ENCODE measurements around the gene TNFRSF18.

The TNFRSF18 gene

GRCh38 chr1:1199961-1200875, 6.2 kb downstream of the TNFRSF18 start:
- H3K4me3 ChIP-seq (ENCODE audit: low read depth, low read length), result peak overlapping the region; percentile 27; the same call in 1 of the 2 replicates
- DNase-seq (ENCODE audit: low read depth), result no peak
- TF ChIP-seq CTCF (IDR thresholded peaks at IDR 0.05; ENCODE audit: insufficient read depth, low read depth, low read length, missing control alignments), result no peak

DNA sequence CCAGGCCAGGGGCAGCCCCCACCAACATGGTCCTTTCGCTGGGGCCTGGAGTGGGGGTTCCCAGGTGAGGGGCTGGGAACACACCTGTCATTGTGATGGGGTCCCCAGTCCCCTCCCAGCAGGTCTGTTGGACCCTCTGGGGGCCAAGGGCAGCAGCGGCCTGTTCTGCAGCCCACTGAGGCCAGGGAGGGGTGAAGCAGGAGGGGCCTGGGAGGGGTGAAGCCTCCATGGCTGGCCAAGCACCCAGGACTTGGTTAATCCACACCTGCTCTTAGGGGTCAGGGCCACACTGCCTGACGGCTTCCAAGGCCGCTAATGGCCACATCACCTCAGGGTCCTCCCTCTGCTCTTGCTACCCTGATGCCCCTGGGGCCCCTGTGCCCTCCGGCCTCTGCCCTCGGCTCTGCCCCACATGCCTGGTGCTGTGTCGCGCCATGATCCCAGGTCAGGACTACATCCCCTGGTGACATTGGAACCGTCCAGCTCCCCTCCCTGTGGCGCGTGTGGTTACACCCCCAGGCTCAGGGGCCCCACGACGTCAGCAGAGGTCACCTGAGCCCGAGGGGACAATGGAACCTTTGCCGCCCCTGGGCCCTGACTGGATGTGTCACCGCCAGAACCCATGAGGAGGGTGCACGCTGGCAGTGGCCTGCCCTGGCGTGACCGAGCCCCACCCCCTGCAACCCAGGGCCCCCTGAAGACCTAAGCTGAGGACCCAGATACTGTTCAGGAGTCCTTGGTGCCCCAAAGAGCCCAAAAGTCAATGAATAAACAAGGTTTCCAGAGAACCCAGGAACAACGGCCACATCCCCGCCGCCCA, 7.0 kb downstream of the TNFRSF18 start:
- no peak for DNase-seq (ENCODE audit: low read depth)
- H3K4me3 ChIP-seq (ENCODE audit: low read depth, low read length), result no peak overlapping the region
- no peak for TF ChIP-seq CTCF (IDR thresholded peaks at IDR 0.05; ENCODE audit: insufficient read depth, low read depth, low read length, missing control alignments)

DNA sequence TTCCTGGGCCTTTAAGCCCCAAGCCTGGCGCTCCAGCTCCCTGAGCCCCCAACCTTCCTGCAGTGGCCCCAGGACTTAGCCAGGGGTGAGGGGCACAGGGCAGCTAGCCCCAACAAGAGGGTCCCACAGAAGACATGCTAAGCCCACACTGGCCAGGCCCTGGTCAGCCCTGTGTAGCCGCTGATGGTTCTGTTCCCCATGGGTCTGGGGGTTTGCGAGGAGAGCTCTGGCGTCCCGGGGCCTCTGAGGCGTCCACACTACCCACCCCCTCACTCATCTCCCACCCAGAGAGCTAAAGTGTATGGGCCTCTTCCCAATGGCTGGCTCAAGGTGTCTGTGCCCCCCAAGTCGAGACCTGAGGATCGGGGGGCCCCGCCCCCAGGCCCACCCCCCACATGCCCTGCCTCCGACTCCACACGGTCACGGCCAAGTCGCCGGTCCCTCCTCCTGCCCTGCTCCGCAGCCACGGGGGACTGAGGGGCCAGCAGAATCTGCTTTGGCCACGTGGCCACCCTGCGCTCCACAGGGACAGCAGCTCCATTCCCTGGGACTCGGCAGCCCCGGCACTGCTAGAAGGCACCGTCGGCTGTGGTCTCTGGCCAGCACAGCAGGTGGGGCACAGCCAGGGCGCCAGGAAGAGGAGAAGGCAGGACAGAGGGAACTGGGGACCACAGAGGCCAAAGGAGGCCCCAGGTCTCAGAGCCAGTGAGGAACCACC, 7.8 kb downstream of the TNFRSF18 start:
- no peak overlapping the region for H3K4me3 ChIP-seq (ENCODE audit: low read depth, low read length)
- no peak for TF ChIP-seq CTCF (IDR thresholded peaks at IDR 0.05; ENCODE audit: insufficient read depth, low read depth, low read length, missing control alignments)

DNA sequence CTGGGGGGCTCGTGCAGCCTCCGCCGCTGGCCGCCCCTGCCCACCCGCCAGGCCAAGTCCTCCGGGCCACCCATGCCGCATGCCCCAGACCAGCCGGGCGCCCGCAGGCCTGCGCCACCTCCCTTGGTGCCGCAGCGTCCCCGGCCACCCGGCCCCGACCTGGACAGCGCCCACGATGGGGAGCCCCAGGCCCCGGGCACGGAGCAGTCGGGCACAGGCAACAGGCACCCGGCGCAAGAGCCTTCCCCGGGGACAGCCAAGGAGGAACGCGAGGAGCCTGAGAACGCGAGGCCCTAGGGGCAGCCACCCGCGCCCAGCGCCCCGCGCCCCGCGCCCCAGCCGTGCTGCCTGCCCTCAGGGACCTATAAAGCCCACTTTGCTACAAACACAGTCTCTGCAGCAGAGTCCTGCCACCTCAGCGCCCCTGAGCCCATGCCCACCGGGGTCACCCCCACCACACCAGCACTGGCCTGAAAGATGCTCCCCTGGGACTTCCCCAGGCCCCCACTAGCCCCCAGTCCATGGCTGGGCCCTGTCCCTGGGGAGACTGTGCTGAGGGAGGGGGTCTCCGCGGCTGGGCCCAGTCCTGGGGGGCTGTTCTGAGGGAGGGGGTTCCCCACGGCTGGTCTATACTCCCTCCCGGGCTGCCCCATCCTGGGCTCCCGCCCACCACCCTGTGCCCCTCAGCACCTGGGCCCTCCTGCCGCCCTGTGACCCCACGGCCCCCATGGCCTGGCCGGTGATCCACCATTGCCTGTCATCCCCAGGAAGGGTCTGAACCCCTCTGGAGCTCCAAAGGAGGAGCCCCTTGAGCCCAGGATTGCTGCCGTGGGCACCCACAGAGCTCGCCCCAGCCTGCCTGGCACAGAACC, 8.6 kb downstream of the TNFRSF18 start:
- no peak for TF ChIP-seq CTCF (IDR thresholded peaks at IDR 0.05; ENCODE audit: insufficient read depth, low read depth, low read length, missing control alignments)

More for the DNA sequence above, 7.8 kb downstream of the TNFRSF18 start:
- DNase-seq (ENCODE audit: low read depth), result no peak

DNA sequence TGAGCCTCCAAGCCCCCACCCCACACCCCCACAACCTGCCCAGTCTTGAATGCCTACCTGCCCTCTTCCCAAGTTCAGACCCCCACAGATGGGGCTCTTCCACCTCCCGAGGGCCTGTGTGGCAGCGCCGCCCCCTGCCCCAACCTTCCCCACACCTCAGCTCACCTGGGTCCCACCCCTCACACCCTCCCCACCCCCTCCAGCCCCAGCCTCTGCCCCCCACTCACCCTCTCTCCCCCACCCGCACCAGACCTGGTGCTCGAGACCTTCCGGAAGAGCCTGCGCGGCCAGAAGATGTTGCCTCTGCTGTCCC, 9.2 kb downstream of the TNFRSF18 start:
- TF ChIP-seq CTCF (IDR thresholded peaks at IDR 0.05; ENCODE audit: insufficient read depth, low read depth, low read length, missing control alignments), result no peak
- H3K4me3 ChIP-seq (ENCODE audit: low read depth, low read length), result no peak overlapping the region
- DNase-seq (ENCODE audit: low read depth), result no peak

More for the DNA sequence above, 8.6 kb downstream of the TNFRSF18 start:
- H3K4me3 ChIP-seq (ENCODE audit: low read depth, low read length), result no peak overlapping the region
- DNase-seq (ENCODE audit: low read depth), result no peak

Measured in GM12865 (cell line).